Measurements from ENCODE around the gene HEMK1.

GRCh38 chr3:50609763-50610085, 40.4 kb downstream of the HEMK1 start:
- TF ChIP-seq EZH2 (IDR thresholded peaks at IDR 0.05; ENCODE audit: borderline replicate concordance, insufficient read depth, low read depth, low read length, poor library complexity, severe bottlenecking) = no peak
- TF ChIP-seq CTCF (IDR thresholded peaks at IDR 0.05) = no peak

Data from B cell (primary cell).